Neutrophil (primary cell): Measurements from ENCODE around the gene RHBDD1.

ENCODE experiments used
- H3K27ac ChIP-seq: fragments of 200-600 bp; sonication (generic); 2 replicates; pipeline ENCODE4 v1.5.1; 2016; ENCODE audit warnings: mild to moderate bottlenecking, moderate library complexity
- H3K27me3 ChIP-seq: fragments of 200-600 bp; sonication (generic); 2 replicates; pipeline ENCODE4 v1.6.0; 2016; ENCODE audit warnings: mild to moderate bottlenecking
- H3K36me3 ChIP-seq: fragments of 200-600 bp; sonication (generic); 2 replicates; pipeline ENCODE4 v1.5.1; 2017
- H3K4me1 ChIP-seq, 2 experiments: fragments of 200-600 bp in 1 of 2; sonication (generic) in 1 of 2; 1 replicate in 1 of 2; 2 replicates in 1 of 2; pipeline versions ENCODE4 v1.5.1 to v1.6.1; 2013 to 2016; ENCODE audit warnings: low read depth in 1 of 2, low read length in 1 of 2, mild to moderate bottlenecking in 1 of 2, moderate library complexity in 1 of 2; ENCODE audit not compliant: control insufficient read depth in 1 of 2, insufficient read depth in 1 of 2
- H3K4me3 ChIP-seq, 2 experiments: fragments of 200-600 bp in 1 of 2; sonication (generic) in 1 of 2; 1 replicate in 1 of 2; 2 replicates in 1 of 2; pipeline ENCODE4 v1.5.1; 2013 to 2016; ENCODE audit warnings: low read depth in 1 of 2, low read length in 1 of 2, mild to moderate bottlenecking in 1 of 2, moderate library complexity in 1 of 2
- H3K9me3 ChIP-seq: fragments of 200-600 bp; sonication (generic); 2 replicates; pipeline ENCODE4 v1.5.1; 2016
- TF ChIP-seq, protein P1 (sequence below): fragments of 200-600 bp; sonication (generic); IDR thresholded peaks from 2 replicates; pipeline ENCODE4 v1.5.1; 2016; ENCODE audit warnings: antibody characterized with exemption

The RHBDD1 gene

DNA sequence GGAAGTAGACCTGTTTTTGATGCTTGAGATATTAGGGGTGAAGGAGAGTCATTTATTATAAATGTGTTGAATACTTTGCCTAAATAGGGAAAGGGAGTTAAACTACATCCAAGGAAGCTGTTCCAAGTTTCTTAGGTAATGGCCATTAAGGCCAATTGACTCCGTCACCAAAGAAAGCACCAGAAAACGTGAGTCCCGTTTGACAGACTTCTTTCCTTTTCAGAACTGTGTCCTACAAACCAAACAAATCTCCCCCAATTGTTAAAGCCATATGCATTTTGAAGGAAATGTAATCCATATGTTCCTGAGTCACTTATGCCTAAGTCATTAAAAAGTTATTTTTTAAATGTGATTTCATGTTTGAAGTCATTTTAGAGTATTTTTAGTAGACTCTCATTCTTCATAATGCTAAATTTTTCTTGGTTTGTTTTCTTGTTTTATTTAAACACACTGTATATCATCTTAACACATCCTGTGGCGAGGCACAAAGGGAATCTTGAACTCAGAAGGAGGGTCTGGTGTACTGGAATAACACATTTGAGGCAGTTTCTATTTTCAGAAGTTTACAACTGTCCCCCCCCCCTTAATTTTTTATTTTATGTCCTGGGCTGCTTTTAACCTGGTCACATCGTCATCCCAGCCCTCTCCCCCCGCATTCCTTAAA, 133.7 kb downstream of the RHBDD1 start:
- Histone ChIP-seq H3K9me3 (no peaks in the 10 kb centered on the region), H3K27me3 (no peaks in the 10 kb centered on the region), H3K4me3 (no peak overlapping the region), H3K27ac (no peak overlapping the region), H3K4me1 (no peaks in the 10 kb centered on the region), H3K36me3 (no peaks in the 10 kb centered on the region)
- TF ChIP-seq, protein P1, sequence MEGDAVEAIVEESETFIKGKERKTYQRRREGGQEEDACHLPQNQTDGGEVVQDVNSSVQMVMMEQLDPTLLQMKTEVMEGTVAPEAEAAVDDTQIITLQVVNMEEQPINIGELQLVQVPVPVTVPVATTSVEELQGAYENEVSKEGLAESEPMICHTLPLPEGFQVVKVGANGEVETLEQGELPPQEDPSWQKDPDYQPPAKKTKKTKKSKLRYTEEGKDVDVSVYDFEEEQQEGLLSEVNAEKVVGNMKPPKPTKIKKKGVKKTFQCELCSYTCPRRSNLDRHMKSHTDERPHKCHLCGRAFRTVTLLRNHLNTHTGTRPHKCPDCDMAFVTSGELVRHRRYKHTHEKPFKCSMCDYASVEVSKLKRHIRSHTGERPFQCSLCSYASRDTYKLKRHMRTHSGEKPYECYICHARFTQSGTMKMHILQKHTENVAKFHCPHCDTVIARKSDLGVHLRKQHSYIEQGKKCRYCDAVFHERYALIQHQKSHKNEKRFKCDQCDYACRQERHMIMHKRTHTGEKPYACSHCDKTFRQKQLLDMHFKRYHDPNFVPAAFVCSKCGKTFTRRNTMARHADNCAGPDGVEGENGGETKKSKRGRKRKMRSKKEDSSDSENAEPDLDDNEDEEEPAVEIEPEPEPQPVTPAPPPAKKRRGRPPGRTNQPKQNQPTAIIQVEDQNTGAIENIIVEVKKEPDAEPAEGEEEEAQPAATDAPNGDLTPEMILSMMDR, result no peak

DNA sequence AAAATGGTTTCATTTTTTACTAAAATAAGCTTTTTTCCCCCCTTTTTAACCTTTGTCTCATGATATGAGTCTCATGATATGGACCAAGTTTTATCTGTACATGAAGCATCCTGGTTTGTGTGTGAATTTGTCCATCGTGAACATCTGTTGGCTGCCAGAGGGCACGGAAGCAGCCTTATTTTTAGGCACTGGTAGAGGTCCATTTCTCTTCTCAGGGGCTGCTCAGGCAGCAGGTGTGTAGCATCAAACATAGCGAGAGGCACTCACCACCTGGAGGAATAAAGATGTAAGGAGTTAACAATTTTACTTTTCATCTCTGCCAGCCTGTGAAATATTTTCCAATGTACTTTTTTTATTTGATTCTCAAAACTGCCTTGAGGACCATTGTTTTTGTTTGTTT, 134.5 kb downstream of the RHBDD1 start:
- no peaks in the 10 kb centered on the region for H3K36me3 ChIP-seq
- H3K4me1 ChIP-seq, result no peaks in the 10 kb centered on the region
- TF ChIP-seq, protein P1, result no peak
- H3K4me3 ChIP-seq, result no peak overlapping the region
- H3K9me3 ChIP-seq, result no peaks in the 10 kb centered on the region
- H3K27ac ChIP-seq, result no peak overlapping the region
- H3K27me3 ChIP-seq, result no peaks in the 10 kb centered on the region

DNA sequence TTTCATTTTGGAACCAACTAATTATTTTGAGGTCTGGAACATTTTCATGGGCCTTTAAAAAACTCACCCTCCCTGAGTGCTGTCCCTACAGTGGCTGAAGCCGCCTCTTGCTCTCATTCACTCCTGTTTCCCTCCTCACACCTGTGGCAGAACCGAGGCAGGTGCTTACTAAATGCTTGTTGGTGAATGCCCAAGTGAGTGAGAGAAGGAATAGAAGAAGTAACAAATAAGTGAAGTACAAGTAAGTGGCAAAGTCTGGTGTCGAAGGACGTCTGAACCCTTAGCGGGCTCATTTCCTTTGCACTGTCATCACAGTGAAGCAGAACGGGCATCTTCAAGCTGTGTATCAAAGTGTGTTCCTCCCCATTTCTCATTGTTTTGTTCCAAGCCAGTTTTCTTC, 135.2 kb downstream of the RHBDD1 start:
- H3K27me3 ChIP-seq, result no peaks in the 10 kb centered on the region
- H3K4me3 ChIP-seq, result no peak overlapping the region
- no peak overlapping the region for H3K27ac ChIP-seq
- H3K36me3 ChIP-seq, result no peaks in the 10 kb centered on the region
- TF ChIP-seq, protein P1, result no peak
- H3K9me3 ChIP-seq, result no peaks in the 10 kb centered on the region
- no peaks in the 10 kb centered on the region for H3K4me1 ChIP-seq

DNA sequence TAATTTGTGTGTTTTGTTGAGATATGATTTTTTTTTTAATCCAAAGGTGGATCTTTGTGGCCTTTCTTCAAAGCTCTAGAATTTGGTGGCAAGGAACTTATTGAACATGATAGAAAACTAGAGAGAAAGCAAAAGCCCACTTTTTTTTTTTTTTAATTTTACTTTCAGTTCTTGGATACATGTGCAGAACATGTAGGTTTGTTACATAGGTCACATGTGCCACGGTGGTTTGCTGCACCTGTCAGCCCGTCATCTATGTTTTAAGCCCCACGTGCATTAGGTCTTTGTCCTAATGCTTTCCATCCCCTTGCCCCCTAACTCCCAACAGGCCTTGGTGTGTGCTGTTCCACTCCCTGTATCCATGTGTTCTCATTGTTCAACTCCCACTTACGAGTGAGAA, 135.9 kb downstream of the RHBDD1 start:
- H3K9me3 ChIP-seq, result no peaks in the 10 kb centered on the region
- H3K27ac ChIP-seq, result no peak overlapping the region
- H3K36me3 ChIP-seq, result no peaks in the 10 kb centered on the region
- TF ChIP-seq, protein P1, result no peak
- no peaks in the 10 kb centered on the region for H3K27me3 ChIP-seq
- no peak overlapping the region for H3K4me3 ChIP-seq
- no peaks in the 10 kb centered on the region for H3K4me1 ChIP-seq

DNA sequence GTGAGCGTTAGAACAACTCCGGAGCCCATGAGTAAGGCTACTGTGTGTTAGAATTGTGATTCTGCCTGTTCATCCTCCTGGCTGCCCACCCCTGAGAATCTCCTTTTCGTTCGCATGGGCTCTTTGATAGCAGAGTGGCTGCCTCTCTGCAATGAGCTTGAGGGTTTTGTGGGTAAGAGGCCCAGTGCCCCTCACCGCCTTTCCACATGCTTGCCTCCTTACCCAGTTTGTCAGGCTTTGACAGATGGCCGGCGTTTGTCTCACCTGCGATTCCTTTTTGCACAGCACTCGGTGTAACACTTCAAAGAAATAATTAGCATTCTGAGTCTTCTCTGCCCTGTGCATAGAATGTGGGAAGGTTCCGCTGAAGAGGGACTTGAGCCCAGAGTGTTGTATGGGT, 138.0 kb downstream of the RHBDD1 start:
- no peaks in the 10 kb centered on the region for H3K4me1 ChIP-seq
- no peaks in the 10 kb centered on the region for H3K9me3 ChIP-seq
- no peaks in the 10 kb centered on the region for H3K36me3 ChIP-seq
- TF ChIP-seq, protein P1, result no peak
- H3K27ac ChIP-seq, result no peak overlapping the region
- no peak overlapping the region for H3K4me3 ChIP-seq
- no peaks in the 10 kb centered on the region for H3K27me3 ChIP-seq
